GM23338 (cell line): ENCODE measurements around the gene COPZ1. TPM values are rescaled to one million over a fixed set of nuclear protein-coding genes. Genes with fewer than 3 reads are reported as not detected.

Experiments
- ATAC-seq: fragments of 200-7000 bp; cut with Tn5 transposase; 3 replicates; pipeline ENCODE4 v1.9.1; 2020
- DNase-seq: peaks from one replicate; pipeline ENCODE4 v3.0.0-alpha.2; 2015; ENCODE audit warnings: low spot score
- H2AFZ ChIP-seq: fragments of 200-600 bp; sonication (generic); 2 replicates; pipeline ENCODE4 v1.8.0; 2016; ENCODE audit warnings: antibody characterized with exemption, mild to moderate bottlenecking, moderate library complexity
- H3F3A ChIP-seq: fragments of 200-600 bp; sonication (generic); replicated peaks from 2 replicates; pipeline ENCODE4 v1.8.0; 2017; ENCODE audit warnings: antibody characterized with exemption, mixed run types, low read depth
- H3K27ac ChIP-seq: fragments of 200-600 bp; sonication (generic); 2 replicates; pipeline ENCODE4 v1.6.1; 2016; ENCODE audit warnings: low read depth
- H3K27me3 ChIP-seq: fragments of 200-600 bp; sonication (generic); 2 replicates; pipeline ENCODE4 v1.8.0; 2016; ENCODE audit warnings: mild to moderate bottlenecking, mixed run types, moderate library complexity; ENCODE audit not compliant: insufficient read depth
- H3K36me3 ChIP-seq: fragments of 200-600 bp; sonication (generic); 2 replicates; pipeline ENCODE4 v1.8.0; 2016; ENCODE audit warnings: mild to moderate bottlenecking; ENCODE audit not compliant: insufficient read depth
- H3K4me1 ChIP-seq: fragments of 200-600 bp; sonication (generic); 2 replicates; pipeline ENCODE4 v1.8.0; 2016; ENCODE audit warnings: mild to moderate bottlenecking, moderate library complexity; ENCODE audit not compliant: insufficient read depth
- H3K4me2 ChIP-seq: fragments of 200-600 bp; sonication (generic); 2 replicates; pipeline ENCODE4 v1.7.1; 2017; ENCODE audit warnings: mixed run types
- H3K4me3 ChIP-seq: fragments of 200-600 bp; sonication (generic); 2 replicates; pipeline ENCODE4 v1.6.1; 2016; ENCODE audit warnings: mixed run types
- H3K79me2 ChIP-seq: fragments of 200-600 bp; sonication (generic); replicated peaks from 2 replicates; pipeline ENCODE4 v1.8.0; 2017; ENCODE audit warnings: mild to moderate bottlenecking; ENCODE audit not compliant: insufficient read depth
- H3K9me2 ChIP-seq: fragments of 200-600 bp; sonication (generic); 2 replicates; pipeline ENCODE4 v1.8.0; 2017; ENCODE audit not compliant: insufficient read depth
- H4K20me1 ChIP-seq: fragments of 200-600 bp; sonication (generic); replicated peaks from 2 replicates; pipeline ENCODE4 v1.8.0; 2017; ENCODE audit warnings: mild to moderate bottlenecking; ENCODE audit not compliant: insufficient read depth
- H3K27ac Mint-ChIP-seq: 2 replicates; pipeline ENCODE4 v1.8.0; 2020; ENCODE audit warnings: inconsistent platforms, mild to moderate bottlenecking, moderate library complexity, mixed read lengths
- H3K27me3 Mint-ChIP-seq: 3 replicates; pipeline ENCODE4 v1.8.0; 2022; ENCODE audit warnings: low read depth, mild to moderate bottlenecking, moderate library complexity, mixed read lengths, inconsistent platforms; ENCODE audit not compliant: insufficient read depth, poor library complexity
- H3K36me3 Mint-ChIP-seq: 3 replicates; pipeline ENCODE4 v1.8.0; 2021; ENCODE audit warnings: low read depth, mild to moderate bottlenecking, inconsistent platforms, moderate library complexity, mixed read lengths
- H3K4me1 Mint-ChIP-seq: 3 replicates; pipeline ENCODE4 v1.8.0; 2020; ENCODE audit warnings: mild to moderate bottlenecking, inconsistent platforms, mixed read lengths
- H3K4me3 Mint-ChIP-seq: 3 replicates; pipeline ENCODE4 v1.8.0; 2021; ENCODE audit warnings: moderate library complexity, mild to moderate bottlenecking, inconsistent platforms, mixed read lengths
- H3K9me3 Mint-ChIP-seq: 3 replicates; pipeline ENCODE4 v1.8.0; 2020; ENCODE audit warnings: moderate library complexity, mild to moderate bottlenecking, inconsistent platforms, mixed read lengths
- CTCF ChIP-seq, 2 experiments: fragments of 200-600 bp in 1 of 2; sonication (generic) in 1 of 2; conservative IDR thresholded peaks; 2 replicates each; pipeline versions ENCODE4 v1.5.1 to v1.6.1; 2016 to 2017; ENCODE audit warnings: antibody characterized with exemption in 2 of 2, low read depth in 2 of 2, mild to moderate bottlenecking in 2 of 2, moderate library complexity in 1 of 2
- EZH2 ChIP-seq: fragments of 200-600 bp; sonication (generic); IDR thresholded peaks from one replicate; pipeline ENCODE4 v1.8.0; 2017; ENCODE audit warnings: antibody characterized with exemption, mild to moderate bottlenecking, low read depth; ENCODE audit not compliant: unreplicated experiment
- EZH2phosphoT487 ChIP-seq: fragments of 200-600 bp; sonication (generic); IDR thresholded peaks from one replicate; pipeline ENCODE4 v1.8.1; 2018; ENCODE audit warnings: antibody characterized with exemption; ENCODE audit not compliant: unreplicated experiment
- JUNB ChIP-seq: IDR thresholded peaks from one replicate; pipeline ENCODE4 v1.6.1; 2016; ENCODE audit warnings: antibody characterized with exemption; ENCODE audit not compliant: unreplicated experiment
- NANOG ChIP-seq: IDR thresholded peaks from 2 replicates; pipeline ENCODE4 v1.6.1; 2016; ENCODE audit warnings: antibody characterized with exemption, borderline replicate concordance
- POLR2AphosphoS5 ChIP-seq: IDR thresholded peaks from 2 replicates; pipeline ENCODE4 v1.6.1; 2016; ENCODE audit warnings: antibody characterized with exemption, low read depth
- STAT1 ChIP-seq: IDR thresholded peaks from one replicate; pipeline ENCODE4 v1.6.1; 2016; ENCODE audit warnings: antibody characterized with exemption; ENCODE audit not compliant: unreplicated experiment
- ZNF114 ChIP-seq: fragments of 250-450 bp; sonication (Bioruptor Pico); IDR thresholded peaks from 2 replicates; pipeline ENCODE4 v1.5.0; 2020; ENCODE audit warnings: mild to moderate bottlenecking, moderate library complexity
- polyA plus RNA-seq: library from polyadenylated mRNA; unstranded; fragments of >200 nt; fragmentation: Nextera tagmentation; extraction: Ambion mirVana; gene quantifications from 2 replicates; pipeline ENCODE4 v1.2.1, GENCODE V29; 2016
- total RNA-seq: library from RNA; depleted of rRNA; stranded (reverse); fragments of >200 nt; shearing (Covaris generic); gene quantifications from 2 replicates; pipeline ENCODE4 v1.2.3, GENCODE V29; 2014
- TF ChIP-seq, protein P1 (sequence below): IDR thresholded peaks from one replicate; pipeline ENCODE4 v1.6.1; 2018; ENCODE audit warnings: antibody characterized with exemption; ENCODE audit not compliant: unreplicated experiment
- TF ChIP-seq, protein P2 (sequence below): fragments of 250-450 bp; sonication (Bioruptor Pico); IDR thresholded peaks from 2 replicates; pipeline ENCODE4 v1.5.0; 2020; ENCODE audit warnings: mild to moderate bottlenecking, moderate library complexity
- TF ChIP-seq, protein P3 (sequence below): IDR thresholded peaks from 2 replicates; pipeline ENCODE4 v1.6.1; 2016; ENCODE audit warnings: antibody characterized with exemption

Gene COPZ1
- total and polyA plus RNA-seq, 2 experiments from 2014 or later = 79.9 to 91.2 TPM

DNA sequence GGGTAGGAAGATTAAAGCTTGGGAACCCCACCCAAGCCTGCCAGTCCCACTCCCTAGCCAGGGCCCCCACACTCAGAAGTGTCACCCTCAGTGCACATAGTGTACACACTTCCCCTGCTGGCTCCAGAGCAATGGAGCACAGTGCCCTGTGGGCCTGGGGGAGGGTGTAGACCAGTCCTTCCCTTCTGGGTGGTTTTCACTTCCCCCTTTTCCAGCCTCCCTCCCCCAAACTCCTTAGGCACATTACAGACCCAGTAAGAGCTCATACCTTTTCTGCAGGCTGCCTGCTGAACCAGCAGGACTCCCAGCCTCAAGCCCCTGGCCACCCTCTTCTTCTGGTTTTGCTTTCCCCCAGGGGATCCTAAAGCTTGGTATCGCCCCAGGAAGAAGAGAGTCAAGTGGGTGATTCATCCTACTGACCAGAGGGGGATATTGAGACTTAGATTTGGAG lies 59.7 kb downstream of the COPZ1 start, which contains the start of gene ZNF385A:
Gene ZNF385A, minus strand, starts transcription at position 143 of the 451 bp plus-strand sequence. CDS start 219 bp downstream, outside the sequence.
- Histone ChIP-seq H3K4me1 (peaks cover 58% of the 10 kb centered on the region), H4K20me1 (no peaks in the 10 kb centered on the region; the same call in 1 of the 2 replicates), H3K27me3 (0 out of 2 replicates have a peak, but pooled peaks cover 2% of the 10 kb centered on the region), H3K79me2 (no peaks in the 10 kb centered on the region), H2AFZ (no peak within 1 kb of the TSS), H3K4me2 (peak within 1 kb of the TSS; percentile 97), H3K9me2 (no peaks in the 10 kb centered on the region), H3K36me3 (peaks cover 5% of the 10 kb centered on the region; the same call in 1 of the 2 replicates), H3K27ac (no peak within 1 kb of the TSS), H3F3A (peaks cover 15% of the 10 kb centered on the region; the same call in 1 of the 2 replicates), H3K4me3 (peak within 1 kb of the TSS; percentile 47; the same call in 1 of the 2 replicates)
- DNase-seq (no peak), ATAC-seq (peak; percentile 7)
- Mint-ChIP-seq H3K4me3 (peak within 1 kb of the TSS; percentile 41), H3K27ac (no peak within 1 kb of the TSS; the same call in 1 of the 2 replicates), H3K4me1 (peaks cover 60% of the 10 kb centered on the region), H3K36me3 (peaks cover 9% of the 10 kb centered on the region; the same call in 2 of the 3 replicates), H3K9me3 (no peaks in the 10 kb centered on the region), H3K27me3 (peaks cover 15% of the 10 kb centered on the region)
- TF ChIP-seq JUNB = no peak
- TF ChIP-seq STAT1 = no peak
- TF ChIP-seq CTCF (conservative IDR thresholded peaks at IDR 0.05; ENCODE audit: low read depth in 2 of 2) = no peak
- TF ChIP-seq, protein P1, sequence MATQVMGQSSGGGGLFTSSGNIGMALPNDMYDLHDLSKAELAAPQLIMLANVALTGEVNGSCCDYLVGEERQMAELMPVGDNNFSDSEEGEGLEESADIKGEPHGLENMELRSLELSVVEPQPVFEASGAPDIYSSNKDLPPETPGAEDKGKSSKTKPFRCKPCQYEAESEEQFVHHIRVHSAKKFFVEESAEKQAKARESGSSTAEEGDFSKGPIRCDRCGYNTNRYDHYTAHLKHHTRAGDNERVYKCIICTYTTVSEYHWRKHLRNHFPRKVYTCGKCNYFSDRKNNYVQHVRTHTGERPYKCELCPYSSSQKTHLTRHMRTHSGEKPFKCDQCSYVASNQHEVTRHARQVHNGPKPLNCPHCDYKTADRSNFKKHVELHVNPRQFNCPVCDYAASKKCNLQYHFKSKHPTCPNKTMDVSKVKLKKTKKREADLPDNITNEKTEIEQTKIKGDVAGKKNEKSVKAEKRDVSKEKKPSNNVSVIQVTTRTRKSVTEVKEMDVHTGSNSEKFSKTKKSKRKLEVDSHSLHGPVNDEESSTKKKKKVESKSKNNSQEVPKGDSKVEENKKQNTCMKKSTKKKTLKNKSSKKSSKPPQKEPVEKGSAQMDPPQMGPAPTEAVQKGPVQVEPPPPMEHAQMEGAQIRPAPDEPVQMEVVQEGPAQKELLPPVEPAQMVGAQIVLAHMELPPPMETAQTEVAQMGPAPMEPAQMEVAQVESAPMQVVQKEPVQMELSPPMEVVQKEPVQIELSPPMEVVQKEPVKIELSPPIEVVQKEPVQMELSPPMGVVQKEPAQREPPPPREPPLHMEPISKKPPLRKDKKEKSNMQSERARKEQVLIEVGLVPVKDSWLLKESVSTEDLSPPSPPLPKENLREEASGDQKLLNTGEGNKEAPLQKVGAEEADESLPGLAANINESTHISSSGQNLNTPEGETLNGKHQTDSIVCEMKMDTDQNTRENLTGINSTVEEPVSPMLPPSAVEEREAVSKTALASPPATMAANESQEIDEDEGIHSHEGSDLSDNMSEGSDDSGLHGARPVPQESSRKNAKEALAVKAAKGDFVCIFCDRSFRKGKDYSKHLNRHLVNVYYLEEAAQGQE = no peak
- TF ChIP-seq, protein P2, sequence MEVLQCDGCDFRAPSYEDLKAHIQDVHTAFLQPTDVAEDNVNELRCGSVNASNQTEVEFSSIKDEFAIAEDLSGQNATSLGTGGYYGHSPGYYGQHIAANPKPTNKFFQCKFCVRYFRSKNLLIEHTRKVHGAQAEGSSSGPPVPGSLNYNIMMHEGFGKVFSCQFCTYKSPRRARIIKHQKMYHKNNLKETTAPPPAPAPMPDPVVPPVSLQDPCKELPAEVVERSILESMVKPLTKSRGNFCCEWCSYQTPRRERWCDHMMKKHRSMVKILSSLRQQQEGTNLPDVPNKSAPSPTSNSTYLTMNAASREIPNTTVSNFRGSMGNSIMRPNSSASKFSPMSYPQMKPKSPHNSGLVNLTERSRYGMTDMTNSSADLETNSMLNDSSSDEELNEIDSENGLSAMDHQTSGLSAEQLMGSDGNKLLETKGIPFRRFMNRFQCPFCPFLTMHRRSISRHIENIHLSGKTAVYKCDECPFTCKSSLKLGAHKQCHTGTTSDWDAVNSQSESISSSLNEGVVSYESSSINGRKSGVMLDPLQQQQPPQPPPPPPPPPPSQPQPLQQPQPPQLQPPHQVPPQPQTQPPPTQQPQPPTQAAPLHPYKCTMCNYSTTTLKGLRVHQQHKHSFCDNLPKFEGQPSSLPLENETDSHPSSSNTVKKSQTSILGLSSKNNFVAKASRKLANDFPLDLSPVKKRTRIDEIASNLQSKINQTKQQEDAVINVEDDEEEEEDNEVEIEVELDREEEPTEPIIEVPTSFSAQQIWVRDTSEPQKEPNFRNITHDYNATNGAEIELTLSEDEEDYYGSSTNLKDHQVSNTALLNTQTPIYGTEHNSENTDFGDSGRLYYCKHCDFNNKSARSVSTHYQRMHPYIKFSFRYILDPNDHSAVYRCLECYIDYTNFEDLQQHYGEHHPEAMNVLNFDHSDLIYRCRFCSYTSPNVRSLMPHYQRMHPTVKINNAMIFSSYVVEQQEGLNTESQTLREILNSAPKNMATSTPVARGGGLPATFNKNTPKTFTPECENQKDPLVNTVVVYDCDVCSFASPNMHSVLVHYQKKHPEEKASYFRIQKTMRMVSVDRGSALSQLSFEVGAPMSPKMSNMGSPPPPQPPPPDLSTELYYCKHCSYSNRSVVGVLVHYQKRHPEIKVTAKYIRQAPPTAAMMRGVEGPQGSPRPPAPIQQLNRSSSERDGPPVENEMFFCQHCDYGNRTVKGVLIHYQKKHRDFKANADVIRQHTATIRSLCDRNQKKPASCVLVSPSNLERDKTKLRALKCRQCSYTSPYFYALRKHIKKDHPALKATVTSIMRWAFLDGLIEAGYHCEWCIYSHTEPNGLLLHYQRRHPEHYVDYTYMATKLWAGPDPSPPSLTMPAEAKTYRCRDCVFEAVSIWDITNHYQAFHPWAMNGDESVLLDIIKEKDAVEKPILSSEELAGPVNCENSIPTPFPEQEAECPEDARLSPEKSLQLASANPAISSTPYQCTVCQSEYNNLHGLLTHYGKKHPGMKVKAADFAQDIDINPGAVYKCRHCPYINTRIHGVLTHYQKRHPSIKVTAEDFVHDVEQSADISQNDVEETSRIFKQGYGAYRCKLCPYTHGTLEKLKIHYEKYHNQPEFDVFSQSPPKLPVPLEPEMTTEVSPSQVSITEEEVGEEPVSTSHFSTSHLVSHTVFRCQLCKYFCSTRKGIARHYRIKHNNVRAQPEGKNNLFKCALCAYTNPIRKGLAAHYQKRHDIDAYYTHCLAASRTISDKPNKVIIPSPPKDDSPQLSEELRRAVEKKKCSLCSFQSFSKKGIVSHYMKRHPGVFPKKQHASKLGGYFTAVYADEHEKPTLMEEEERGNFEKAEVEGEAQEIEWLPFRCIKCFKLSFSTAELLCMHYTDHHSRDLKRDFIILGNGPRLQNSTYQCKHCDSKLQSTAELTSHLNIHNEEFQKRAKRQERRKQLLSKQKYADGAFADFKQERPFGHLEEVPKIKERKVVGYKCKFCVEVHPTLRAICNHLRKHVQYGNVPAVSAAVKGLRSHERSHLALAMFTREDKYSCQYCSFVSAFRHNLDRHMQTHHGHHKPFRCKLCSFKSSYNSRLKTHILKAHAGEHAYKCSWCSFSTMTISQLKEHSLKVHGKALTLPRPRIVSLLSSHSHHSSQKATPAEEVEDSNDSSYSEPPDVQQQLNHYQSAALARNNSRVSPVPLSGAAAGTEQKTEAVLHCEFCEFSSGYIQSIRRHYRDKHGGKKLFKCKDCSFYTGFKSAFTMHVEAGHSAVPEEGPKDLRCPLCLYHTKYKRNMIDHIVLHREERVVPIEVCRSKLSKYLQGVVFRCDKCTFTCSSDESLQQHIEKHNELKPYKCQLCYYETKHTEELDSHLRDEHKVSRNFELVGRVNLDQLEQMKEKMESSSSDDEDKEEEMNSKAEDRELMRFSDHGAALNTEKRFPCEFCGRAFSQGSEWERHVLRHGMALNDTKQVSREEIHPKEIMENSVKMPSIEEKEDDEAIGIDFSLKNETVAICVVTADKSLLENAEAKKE (CRISPR knock-in tag) = no peak
- TF ChIP-seq EZH2phosphoT487 = no peak
- no peak for TF ChIP-seq ZNF114 (CRISPR knock-in tag)
- TF ChIP-seq POLR2AphosphoS5 = no peak
- TF ChIP-seq, protein P3, sequence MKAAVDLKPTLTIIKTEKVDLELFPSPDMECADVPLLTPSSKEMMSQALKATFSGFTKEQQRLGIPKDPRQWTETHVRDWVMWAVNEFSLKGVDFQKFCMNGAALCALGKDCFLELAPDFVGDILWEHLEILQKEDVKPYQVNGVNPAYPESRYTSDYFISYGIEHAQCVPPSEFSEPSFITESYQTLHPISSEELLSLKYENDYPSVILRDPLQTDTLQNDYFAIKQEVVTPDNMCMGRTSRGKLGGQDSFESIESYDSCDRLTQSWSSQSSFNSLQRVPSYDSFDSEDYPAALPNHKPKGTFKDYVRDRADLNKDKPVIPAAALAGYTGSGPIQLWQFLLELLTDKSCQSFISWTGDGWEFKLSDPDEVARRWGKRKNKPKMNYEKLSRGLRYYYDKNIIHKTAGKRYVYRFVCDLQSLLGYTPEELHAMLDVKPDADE = no peak
- TF ChIP-seq EZH2 = no peak
- TF ChIP-seq NANOG = no peak
